KG1 (cell line): ENCODE measurements around the gene MYH11.
"Not testable (repeated sequence)": the region's sequence is repeated elsewhere in the genome, so short reads cannot be mapped to it uniquely, and the experiment has no call there.

Experiments used
- DNase-seq: peaks from one replicate; lab custom pipeline; 2025; lab: John Stamatoyannopoulos, UW

The MYH11 gene

DNA sequence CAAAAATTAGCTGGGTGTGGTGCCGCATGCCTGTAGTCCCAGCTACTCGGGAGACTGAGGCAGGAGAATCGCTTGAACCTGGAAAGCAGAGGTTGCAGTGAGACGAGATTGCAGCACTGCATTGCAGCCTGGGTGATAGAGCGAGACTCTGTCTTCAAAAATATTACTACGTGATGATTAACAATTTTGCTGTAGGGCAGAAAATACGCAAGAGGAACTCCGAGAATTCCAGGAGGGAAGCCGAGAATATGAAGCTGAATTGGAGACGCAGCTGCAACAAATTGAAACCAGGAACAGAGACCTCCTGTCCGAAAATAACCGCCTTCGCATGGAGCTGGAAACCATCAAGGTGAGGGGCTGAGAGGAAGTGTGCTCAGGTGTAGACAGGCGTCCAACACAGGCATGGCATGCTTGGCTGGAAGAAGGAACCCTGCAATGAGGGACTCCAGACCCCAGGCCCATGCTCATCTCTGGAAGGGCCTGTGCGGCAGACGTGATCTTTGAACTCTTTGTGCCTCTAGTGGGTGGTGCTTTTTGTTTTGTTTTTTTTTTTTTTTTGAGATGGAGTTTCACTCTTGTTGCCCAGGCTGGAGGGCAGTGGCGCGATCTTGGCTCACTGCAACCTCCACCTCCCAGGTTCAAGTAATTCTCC lies 189.6 kb downstream of the MYH11 start:
- no peak for DNase-seq

DNA sequence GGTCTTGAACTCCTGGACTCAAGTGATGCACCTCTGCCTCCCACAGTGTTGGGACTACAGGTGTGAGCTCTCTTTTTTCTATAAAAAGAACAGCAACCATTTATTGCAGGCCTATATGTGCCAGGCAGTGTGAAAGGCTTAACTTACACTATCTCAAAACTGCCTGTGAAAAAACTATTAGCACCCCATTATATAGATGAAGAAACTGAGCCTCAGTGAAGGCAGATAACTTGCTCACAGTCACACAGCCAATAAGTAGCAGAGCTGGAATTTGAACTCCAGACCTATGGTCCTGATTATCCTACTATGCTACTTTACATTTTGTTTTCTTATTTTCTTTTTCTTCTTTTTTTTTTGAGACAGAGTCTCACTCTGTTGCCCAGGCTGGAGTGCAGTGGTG lies 191.7 kb downstream of the MYH11 start:
- DNase-seq: no peak

DNA sequence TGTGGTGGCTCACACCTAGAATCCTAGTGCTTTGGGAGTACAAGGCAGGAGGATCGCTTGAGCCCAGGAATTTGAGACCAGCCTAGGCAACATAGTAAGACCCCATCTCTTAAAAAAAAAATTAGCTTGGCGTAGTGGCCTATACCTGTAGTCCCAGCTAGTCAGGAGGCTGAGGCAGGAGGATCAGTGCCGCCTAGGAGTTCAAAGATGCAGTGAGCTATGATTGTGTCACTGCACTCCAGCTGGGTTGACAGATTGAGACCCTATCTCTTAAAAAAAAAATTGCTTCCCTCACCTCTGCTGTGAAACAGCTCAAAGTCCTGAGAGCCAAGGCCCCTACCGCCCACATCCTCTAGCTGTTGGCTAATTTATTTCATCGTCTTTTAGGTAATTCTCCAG lies 196.6 kb downstream of the MYH11 start:
- no peak for DNase-seq

DNA sequence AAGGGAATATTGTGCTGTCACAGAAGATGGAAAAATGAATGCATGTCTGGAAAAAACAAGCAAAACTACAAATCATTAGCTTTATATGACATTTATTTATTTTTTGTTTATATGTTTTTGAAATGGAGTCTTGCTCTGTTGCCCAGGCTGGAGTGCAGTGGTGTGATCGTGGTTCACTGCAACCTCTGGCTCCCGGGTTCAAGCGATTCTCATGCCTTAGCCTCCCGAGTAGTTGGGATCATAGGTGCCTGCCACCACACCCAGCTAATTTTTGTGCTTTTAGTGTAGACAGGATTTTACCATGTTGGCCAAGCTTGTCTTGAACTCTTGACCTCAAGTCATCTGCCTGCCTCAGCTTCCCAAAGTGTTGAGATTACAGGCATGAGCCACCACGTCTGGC lies 198.3 kb downstream of the MYH11 start:
- no peak for DNase-seq

DNA sequence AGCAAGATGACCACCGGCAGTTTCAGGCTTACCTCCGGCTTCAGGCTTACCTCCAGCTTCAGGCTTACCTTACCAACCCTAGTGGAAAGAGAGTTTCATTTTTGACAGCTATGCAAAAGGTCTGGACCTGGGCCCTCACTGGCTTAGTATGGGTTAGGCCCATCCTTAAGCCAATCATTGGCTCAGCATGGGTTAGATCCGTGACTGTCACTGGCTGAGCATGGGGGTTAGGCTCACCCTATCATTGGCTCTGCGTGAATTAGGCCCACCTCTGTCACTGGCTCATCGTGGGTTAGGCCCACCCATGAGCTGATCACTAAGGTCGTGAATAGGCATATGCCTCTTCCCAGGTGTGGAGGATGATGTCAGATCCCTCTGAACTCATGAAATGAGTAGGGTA lies 198.7 kb downstream of the MYH11 start:
- no peak for DNase-seq

DNA sequence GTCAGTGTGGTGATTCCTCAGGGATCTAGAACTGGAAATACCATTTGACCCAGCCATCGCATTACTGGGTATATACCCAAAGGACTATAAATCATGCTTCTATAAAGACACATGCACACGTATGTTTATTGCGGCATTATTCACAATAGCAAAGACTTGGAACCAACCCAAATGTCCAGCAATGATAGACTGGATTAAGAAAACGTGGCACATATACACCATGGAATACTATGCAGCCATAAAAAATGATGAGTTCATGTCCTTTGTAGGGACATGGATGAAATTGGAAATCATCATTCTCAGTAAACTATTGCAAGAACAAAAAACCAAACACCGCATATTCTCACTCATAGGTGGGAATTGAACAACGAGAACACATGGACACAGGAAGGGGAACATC lies 201.3 kb downstream of the MYH11 start:
- DNase-seq: not testable (repeated sequence)

DNA sequence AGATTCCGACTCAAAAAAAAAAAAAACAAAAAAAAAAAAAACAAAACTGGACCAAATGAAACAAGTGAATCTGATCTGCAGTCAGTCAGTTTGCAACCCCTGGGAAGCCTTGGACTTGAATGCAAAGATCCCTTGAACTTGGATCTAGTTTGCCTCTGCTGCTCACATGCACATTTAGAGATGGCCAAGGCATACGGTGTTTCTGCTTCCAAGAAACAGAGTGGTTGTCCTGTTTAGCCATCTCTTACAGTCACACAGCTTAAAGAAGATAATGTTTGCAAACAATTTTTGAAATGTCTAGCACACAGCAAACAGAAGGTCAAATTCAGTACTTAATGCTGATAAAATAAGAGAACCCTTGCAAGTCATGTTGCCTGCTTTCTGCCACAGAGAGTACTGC lies 202.2 kb downstream of the MYH11 start:
- DNase-seq: no peak

DNA sequence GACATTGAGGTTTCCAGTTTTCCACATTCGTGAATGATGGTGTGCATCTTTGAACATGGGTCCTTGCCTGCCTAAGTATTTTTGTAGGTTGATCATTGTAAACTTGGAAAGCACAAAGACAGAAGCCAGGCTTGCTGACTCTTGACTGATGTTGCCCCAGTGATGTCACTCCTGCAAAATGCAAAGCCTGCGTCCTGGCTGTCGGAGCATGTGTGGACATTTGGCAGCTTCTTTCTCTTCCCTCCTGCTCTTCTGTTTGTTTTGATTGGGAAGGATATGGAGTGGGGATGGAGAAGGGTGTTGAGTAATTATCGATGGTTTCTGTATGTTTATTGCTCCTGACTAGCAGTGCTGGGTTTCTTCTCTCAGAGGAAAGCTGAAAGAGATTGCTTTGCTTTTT lies 203.6 kb downstream of the MYH11 start:
- no peak for DNase-seq
